ENCODE data around the gene CFAP97. TPM values are rescaled to one million over a fixed set of nuclear protein-coding genes. Genes with fewer than 3 reads are reported as not detected.
A peak's percentile ranks its signal among the peaks of the same experiment; 100 is the strongest.

Gene CFAP97
- total RNA-seq, 1 donor, result 56.1 TPM

GRCh38 chr4:185217408-185217975 lies 13.7 kb upstream of the CFAP97 start:
- no peak for DNase-seq (ENCODE audit: low read depth)
- no peak for TF ChIP-seq CTCF (IDR thresholded peaks at IDR 0.05; ENCODE audit: insufficient read depth, low read depth, low read length)
- H3K4me3 ChIP-seq (ENCODE audit: low read depth, low read length), result no peak overlapping the region

GRCh38 chr4:185215261-185215660 lies 11.5 kb upstream of the CFAP97 start:
- TF ChIP-seq CTCF (IDR thresholded peaks at IDR 0.05; ENCODE audit: insufficient read depth, low read depth, low read length), result no peak
- no peak overlapping the region for H3K4me3 ChIP-seq (ENCODE audit: low read depth, low read length)
- DNase-seq (ENCODE audit: low read depth), result peak; percentile 33

GRCh38 chr4:185213877-185214276 lies 10.1 kb upstream of the CFAP97 start:
- DNase-seq (ENCODE audit: low read depth), result no peak
- TF ChIP-seq CTCF (IDR thresholded peaks at IDR 0.05; ENCODE audit: insufficient read depth, low read depth, low read length), result no peak
- H3K4me3 ChIP-seq (ENCODE audit: low read depth, low read length), result no peak overlapping the region

- TF ChIP-seq CTCF (IDR thresholded peaks at IDR 0.05; ENCODE audit: insufficient read depth, low read depth, low read length), result no peak
- no peak overlapping the region for H3K4me3 ChIP-seq (ENCODE audit: low read depth, low read length)
- peak; percentile 44 for DNase-seq (ENCODE audit: low read depth)
These were observed 8.8 kb upstream of the CFAP97 start for GRCh38 chr4:185212581-185212980.

GRCh38 chr4:185211641-185212040 lies 7.8 kb upstream of the CFAP97 start:
- H3K4me3 ChIP-seq (ENCODE audit: low read depth, low read length), result peak overlapping the region; percentile 89
- DNase-seq (ENCODE audit: low read depth), result no peak
- no peak for TF ChIP-seq CTCF (IDR thresholded peaks at IDR 0.05; ENCODE audit: insufficient read depth, low read depth, low read length)

- no peak for TF ChIP-seq CTCF (IDR thresholded peaks at IDR 0.05; ENCODE audit: insufficient read depth, low read depth, low read length)
- DNase-seq (ENCODE audit: low read depth), result peak; percentile 22
- peak overlapping the region; percentile 89 for H3K4me3 ChIP-seq (ENCODE audit: low read depth, low read length)
These were observed 7.2 kb upstream of the CFAP97 start for GRCh38 chr4:185211035-185211434.

All from fibroblast of villous mesenchyme (primary cell).